NCI-H187 (cell line): ENCODE data around the gene TMPRSS2.
A peak's percentile ranks its signal among the peaks of the same experiment; 100 is the strongest.

Experiments used
- DNase-seq, 2 experiments: peaks; one replicate each; lab custom pipeline; 2025; lab: John Stamatoyannopoulos, UW

Gene TMPRSS2

GRCh38 chr21:41507521-41508414 is at the start of gene TMPRSS2:
TSS of gene TMPRSS2 (minus strand) at chr21:41508158. CDS start at chr21:41498133, 10,025 bp downstream.
- DNase-seq = no peak

DNA sequence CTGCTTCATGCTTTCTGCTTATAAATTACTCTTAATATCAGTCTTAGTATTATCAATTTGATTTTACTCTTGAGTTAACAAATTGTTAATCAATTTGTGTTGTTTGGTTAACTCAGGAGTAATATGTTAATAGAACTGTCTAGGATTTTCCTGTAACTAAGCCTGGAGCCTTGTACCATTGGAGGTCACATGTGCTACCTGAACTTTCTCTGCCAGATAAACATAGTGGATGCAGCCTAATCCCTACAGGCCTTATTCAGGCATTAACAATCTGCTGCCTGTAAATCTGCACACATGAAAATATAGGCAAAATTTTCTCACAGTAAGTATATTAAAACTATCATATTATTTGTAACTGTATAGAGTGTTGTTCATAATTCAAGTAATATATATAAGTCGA is 47.1 kb upstream of the TMPRSS2 start:
- DNase-seq = no peak

- no peak for DNase-seq
Measured at GRCh38 chr21:41552254-41552653, 44.3 kb upstream of the TMPRSS2 start.

GRCh38 chr21:41548781-41549180 is 40.8 kb upstream of the TMPRSS2 start:
- peak in 1 of 2 experiments; percentile 9 for DNase-seq

- DNase-seq = no peak
Measured at GRCh38 chr21:41547111-41547510, 39.2 kb upstream of the TMPRSS2 start.

DNA sequence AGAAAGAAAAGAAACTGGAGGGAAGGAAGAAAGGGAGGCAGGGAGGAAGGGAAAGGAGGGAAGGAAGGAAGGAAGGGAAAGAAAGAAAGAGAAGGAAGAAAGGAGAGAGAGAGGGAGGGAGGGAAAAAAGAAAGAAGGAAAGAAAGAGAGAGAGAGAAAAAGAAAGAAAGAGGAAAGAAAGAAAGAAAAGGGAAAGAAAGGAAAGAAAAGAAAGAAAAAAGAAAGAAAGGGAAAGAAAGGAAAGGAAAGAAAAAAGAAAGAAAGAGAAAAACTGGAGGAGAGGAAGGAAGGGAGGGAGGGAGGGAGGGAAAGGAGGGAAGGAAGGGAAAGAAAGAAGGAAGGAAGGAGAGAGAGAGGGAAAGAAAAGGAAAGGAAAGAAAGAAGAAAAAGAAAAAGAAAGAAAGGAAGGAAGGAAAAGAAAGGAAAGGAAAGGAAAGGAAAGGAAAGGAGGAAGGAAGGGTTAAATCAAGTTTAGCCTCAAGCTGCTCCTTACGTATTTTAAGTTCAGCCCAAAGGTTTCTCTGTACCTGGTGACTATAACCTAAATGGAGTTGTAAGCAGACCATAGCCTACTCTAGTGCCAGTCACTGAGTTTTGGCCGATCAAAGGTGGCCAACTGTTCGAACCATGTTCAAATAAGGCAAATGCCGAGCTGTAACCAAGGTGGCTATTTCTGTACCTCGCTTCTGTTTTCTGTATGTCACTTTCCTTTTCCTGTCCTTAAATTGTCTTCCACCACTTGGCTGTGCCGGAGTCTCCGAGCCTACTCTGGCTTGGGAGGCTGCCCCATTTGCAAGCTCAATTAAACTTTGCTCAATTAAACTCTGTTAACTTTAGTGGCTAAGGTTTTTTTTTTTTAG is 37.8 kb upstream of the TMPRSS2 start:
- DNase-seq = no peak

DNA sequence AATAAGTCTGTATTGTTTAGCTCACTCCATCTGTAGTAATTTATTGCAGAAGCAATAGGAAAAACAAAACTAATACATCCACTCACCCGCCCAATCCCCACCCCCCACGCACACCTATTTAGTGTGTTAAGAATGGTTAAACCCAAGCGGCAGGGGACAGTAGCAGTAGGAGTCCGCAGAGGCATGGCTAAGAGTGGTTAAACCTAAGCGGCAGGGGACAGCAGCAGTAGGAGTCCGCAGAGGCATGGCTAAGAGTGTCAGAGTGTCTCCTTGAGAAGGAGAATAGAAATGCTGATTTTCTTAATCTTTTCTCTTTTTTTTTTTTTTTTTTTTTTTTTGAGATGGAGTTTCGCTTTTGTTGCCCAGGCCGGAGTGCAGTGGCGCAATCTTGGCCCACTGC is 34.8 kb upstream of the TMPRSS2 start:
- DNase-seq = no peak

DNA sequence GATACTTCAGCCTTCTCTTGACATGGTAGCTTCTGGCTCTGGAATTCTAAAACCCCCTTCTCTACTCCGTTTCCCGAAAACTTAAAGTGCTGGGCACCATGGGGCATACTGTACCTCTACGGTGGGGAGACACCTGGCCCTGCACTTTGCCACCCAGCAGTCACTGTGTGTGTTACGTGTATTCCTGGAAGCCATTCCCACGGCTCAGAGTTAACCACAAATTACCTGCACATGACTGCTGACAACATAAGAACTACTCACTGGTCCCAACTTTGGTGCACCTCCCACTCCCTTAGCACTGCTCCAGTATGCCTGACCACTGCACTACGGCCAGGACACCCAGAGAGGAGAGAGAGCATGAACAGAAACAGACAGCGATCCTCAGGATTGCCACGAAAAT is 29.4 kb upstream of the TMPRSS2 start:
- DNase-seq = no peak

GRCh38 chr21:41536827-41537103 is 28.8 kb upstream of the TMPRSS2 start:
- no peak for DNase-seq

GRCh38 chr21:41536076-41536826 is 28.3 kb upstream of the TMPRSS2 start:
- DNase-seq = no peak

- DNase-seq = no peak
Measured at GRCh38 chr21:41530366-41530765, 22.4 kb upstream of the TMPRSS2 start.

DNA sequence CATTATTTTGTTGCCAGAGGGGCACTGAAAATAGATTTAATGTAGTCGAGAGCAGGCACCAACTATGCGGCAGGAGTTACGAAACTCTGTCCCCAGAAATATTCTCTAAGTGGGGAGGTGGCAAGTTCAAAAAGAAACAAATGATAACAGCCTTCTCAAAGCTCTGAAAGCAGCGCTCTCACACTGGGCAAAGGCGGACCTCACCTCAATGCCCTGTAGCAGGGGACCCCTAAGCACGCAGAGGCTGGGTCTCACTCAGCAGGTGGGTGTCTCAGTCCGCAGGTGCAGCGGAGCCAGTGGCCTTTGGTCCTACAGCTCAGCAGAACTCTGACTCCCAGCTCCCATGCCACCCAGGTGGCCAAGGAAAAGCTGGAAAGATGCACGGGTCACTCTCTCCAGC is 21.8 kb upstream of the TMPRSS2 start:
- no peak for DNase-seq

GRCh38 chr21:41526478-41527087 is 18.6 kb upstream of the TMPRSS2 start:
- DNase-seq = no peak

- DNase-seq = no peak
Measured at GRCh38 chr21:41523175-41523574, 15.2 kb upstream of the TMPRSS2 start.

DNA sequence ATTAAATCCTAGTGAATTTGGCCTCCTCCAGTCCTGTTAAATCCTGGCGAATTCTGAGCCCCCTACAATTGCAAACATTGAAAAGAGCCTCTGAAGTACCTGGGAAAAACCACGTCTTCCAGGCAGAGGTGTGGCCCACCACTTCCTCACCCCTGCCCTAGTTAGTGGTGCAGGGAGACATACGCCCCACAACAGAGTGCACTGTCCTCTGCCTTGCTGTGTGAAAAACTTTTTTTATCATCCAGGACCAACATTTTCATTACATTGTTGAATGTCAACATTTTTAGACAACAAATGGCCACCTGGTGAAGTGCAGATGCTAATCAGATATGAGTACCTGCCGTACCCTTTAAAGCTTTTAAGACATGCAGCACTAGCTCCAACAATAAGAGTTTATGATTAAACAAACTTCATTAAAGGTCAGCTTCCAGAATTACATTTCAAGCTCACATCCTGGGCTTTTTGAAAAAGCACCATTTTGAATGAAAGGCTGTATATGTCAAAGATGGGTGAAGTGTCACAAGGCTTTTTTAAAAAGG is 13.6 kb upstream of the TMPRSS2 start:
- DNase-seq = no peak

- DNase-seq = no peak
Measured at GRCh38 chr21:41520560-41521442, 12.8 kb upstream of the TMPRSS2 start.

DNA sequence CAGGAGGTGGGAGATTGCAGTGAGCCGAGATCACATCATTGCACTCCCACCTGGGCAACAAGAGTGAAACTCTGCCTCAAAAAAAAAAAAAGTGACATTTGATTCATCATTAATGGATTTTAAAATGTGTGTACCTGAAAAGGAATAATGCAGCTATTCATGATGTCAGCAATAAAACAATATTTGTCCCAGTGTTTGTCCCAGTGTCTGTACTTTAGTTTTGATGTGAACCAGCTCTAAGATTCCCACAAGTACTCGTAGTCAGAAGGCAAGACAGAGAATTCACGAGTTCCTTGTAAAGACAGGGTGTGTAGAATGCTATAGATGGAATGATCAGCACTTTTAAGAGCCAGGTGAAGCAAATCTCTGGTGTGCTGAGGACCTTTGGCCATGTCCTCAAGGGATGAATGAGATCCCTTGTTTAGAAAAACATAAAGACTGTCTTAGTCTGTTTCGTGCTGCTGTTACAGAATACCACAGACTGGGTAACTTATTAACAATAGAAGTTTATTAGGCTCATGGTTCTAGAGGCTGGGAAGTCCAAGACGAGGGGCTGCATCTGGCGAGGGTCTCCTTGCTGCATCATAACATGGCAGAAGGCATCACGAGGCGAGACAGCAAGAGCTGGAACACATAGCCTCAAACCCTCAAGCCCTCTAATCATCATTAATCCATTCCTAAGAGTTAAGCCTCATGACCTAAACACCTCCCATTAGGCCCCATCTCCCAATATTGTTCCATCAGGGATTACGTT is 12.0 kb upstream of the TMPRSS2 start:
- no peak for DNase-seq

DNA sequence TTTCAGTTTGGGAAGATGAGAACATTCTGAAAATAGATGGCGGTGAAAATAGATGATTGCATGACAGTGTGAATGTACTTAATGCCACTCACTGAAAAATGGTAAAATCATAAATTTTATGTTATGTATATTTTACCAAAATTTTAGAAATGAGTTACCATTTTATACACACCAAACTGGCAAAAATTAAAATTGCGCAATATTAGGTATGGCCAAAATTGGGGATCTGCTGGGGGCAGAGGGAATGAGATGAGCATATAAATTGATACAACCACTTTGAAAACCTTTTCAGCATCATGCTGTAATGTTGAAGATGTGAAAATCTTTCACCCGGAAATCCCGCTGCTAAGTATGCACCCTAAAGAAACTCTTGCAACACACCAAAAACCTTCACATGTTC is 10.8 kb upstream of the TMPRSS2 start:
- no peak for DNase-seq

- DNase-seq = no peak
Measured at GRCh38 chr21:41511858-41512257, 3.9 kb upstream of the TMPRSS2 start.

DNA sequence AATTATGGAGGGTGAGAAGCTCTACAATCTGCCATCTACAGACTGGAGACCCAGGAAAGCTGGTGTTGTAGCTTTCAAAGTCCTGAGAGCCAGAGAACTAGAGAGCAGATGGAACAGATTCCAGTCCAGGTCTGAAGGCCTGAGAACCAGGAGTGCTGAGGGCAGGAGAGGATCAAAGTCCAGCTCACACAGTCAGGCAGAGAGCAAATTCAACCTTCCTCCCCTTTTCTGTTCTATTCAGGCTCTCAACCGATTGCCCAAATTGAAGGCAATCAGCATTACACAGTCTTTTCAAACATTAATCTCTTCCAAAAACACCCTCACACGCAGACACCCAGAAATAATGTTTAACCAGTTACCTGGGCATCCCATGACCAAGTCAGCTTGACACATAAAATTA is 2.5 kb upstream of the TMPRSS2 start:
- DNase-seq = no peak
